Inferior parietal cortex (tissue), 1 donor: ENCODE measurements around the gene DYRK1A.

Source experiments
- DNase-seq: peaks from one replicate; pipeline ENCODE4 v3.0.0-alpha.2; 2016; ENCODE audit errors: extremely low spot score

The DYRK1A gene

DNA sequence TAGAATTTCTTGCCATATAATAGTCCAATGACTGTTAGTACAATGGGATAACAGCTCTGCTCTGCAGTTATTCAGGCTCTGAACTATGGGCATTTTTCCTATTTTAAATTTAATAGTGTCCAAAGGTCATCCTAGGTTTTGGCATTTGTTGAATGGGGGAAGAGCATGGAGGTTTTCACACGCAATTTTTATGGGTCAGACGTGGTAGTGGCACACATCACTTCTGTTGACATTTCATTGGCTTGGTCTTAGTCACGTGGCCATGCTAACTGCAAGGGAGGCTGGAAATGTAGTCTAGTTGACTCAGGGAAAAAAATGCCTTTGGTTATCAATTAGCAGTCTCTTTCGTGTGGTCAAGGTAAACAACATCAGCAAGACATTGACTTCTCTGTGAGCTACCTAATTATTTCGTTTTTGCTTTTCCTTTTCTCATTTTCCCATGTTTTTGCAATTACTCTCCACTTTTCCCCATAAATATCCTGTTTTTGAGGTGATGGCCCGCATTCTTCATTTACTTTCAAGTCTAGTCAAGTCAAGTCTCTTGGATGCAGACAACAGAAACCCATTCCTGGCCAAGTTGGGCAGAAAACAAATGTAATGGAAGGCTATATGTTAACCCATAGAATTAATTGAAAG is 82.8 kb downstream of the DYRK1A start:
- DNase-seq = no peak

DNA sequence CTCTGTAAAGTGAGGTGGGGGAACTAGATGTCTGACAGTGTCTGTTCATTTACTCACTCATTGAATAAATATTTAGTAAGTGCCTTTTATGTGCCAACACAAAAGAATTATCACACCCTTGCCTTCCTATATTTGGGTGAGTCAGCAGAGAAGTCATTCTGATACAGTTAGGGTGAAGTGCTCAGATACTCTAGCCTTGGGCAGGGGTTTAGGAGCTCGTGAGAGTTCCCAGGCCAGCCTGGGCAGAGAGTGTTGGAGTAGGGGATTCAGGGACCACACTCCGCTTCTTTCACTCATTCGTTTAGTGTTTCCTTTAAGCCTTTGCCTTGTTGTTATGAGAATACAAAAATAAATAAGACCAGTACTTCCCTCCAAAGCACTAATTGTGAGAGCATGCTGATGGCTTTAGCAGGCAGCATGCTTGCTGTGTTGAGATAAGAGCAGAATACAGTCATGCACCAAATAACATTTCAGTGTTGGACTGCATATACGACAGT is 83.9 kb downstream of the DYRK1A start:
- no peak for DNase-seq

DNA sequence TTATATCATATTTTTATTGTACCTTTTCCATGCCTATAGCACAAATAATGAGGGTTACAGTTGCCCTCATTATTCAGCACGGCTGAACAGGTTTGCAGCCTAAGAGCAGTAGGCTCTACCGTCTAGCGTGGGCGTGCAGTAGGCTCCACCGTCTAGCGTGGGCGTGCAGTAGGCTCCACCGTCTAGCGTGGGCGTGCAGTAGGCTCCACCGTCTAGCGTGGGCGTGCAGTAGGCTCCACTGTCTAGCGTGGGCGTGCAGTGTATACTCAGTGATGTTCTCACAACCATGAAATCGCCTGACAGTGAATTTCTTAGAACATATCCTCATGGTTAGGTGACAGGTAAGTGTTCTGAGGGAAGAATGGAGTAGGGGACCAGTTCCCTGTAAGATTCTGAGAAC is 84.9 kb downstream of the DYRK1A start:
- DNase-seq = no peak

DNA sequence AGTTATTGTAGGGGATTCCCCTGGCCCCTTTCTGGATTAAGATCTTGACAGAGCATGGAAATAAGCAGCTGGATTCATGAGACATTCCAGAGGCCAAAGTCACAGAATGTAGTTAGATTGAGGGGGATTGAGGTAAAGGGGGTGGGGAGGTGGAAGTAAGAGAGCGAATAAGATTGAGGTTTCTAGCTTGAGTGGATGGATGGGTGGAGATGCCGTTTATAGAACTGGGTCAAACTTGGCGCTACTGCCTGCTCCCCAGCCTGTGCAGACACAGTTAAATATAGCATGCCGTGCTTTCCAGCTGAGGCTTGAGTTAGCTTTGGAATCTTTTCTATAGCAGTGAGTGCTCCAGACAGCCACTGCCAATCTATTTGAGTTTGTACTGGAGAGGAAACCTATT is 85.7 kb downstream of the DYRK1A start:
- no peak for DNase-seq

DNA sequence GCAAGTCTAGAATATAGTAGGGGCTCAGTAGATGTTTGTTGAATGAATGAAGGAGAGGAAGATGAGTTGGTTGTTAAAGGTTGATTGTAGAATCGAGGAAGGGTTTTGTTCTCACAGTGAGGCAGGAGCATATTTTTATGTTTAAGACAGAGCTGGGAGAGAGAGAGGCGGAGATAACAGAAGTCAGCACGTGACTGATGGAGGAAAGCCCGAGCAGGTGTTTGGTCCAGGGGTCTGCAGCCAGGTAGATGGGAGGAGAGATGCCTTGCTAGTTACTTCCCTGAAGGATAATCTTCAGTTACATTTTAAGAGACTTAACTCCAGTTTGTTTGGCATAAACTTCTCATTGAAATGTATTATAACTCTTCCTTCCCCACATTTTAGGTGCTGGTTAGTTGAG is 86.8 kb downstream of the DYRK1A start:
- no peak for DNase-seq

DNA sequence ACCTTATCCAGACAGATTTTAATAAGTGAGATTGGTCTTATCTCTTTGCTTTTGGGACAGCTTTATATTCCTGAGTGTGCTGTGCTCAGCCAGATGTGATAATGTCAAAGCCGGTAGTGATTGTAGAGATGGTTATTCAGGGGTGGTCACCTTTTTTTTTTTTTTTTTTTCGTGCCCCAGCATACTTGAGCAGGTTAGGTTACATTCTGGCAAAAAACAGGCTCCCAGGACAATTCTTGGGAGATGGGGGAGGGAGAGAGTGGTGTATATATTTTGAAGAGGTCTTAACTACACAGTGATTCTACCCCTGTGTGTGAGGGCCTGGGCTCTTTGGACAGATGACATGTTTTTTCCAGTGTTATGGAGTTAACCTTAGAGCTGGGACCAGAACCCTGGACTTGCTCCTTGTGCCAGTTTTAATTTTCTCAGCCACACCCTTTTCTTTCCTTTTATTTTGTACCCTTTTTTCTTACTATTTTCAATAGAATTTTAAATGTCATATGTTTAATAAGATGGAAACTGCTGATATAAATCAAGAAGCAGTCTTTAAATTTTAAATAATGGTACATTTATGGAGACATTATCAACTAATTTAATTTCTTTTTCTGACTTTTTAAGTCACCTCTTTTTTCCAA is 88.4 kb downstream of the DYRK1A start:
- no peak for DNase-seq

DNA sequence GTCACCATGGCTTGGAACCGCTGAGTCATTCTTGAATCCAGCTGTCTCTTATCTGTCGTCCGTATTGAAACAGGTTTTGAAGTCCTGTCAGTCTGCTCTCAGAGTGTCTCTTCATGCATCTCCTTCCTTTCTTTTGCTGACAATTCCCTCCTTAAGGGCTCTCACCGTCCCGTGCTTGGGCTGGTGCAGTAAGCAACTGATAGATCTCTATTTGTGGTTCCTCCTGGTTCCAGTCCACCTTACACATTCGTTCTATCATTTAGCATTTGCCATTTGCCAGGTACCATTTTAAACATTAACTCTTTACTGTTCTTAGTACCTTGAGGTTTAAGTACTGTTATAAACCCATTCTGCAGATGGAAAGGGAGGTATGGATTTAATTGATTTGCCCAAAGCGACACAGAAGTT is 88.9 kb downstream of the DYRK1A start:
- DNase-seq = no peak

DNA sequence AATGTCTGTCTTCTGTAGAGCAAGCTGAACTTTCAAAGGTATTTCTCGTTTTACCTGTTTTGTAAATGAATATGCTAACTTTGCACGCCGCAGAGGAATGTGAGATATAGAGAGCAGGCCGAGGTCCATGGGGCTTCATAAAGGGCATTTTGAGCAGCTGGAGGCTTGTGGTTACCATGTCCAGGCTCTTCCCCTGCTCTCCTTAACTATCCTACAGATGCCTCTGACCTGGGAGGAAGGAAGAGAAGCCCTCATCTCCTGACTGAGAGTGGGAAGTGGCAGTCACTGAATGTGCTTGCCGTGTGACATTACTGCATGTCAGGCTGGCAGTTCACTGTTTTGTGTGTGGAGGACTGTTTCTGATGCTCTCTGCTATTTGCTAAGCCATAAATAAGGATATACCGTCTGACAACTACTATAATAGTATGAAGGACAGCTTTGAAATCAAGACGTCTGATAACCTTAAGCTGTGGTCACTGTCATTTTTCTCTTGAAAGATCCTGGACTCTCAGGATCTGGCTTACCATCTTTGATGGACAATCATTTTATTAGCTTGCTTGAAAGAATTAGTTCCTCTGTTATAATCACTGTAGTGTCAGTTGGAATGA is 92.2 kb downstream of the DYRK1A start:
- DNase-seq = no peak

DNA sequence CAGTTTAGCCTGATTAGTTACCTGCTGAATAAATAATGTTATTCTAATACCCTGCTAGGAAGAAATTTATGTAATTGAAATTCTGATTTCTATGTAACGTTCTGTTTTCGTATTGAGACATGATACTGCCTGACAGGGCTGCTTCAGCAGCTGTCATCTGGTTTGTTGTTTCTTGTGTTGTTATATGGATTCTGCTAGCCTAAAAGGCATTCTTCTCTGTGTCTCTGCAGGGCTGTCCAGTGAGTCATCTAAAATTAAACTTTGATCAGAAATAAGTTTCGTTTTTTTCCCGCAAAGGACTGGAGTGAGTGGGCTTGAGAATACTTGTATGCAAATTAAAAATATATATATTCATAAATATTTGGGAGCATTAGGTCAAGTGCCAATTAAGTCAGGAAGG is 93.0 kb downstream of the DYRK1A start:
- DNase-seq = no peak

DNA sequence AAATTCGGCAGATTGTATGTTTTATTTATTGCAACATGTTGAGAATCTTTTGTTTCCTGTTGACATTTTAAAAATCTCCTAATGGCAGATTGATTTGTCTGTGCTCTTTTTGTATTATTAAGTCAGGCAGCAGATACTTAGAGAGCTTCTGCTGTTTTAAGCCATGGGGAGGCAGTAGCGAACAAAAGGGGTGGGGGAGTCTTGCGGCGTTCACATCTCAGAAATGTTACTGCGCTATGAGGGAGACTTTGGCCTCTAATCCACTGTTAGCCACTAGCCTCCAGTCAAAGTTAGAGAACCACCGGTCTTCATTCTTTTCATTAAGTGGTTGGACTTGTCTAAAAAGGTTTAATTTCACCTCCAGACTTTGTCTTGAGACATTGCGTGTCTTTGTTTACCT is 93.6 kb downstream of the DYRK1A start:
- DNase-seq = no peak

DNA sequence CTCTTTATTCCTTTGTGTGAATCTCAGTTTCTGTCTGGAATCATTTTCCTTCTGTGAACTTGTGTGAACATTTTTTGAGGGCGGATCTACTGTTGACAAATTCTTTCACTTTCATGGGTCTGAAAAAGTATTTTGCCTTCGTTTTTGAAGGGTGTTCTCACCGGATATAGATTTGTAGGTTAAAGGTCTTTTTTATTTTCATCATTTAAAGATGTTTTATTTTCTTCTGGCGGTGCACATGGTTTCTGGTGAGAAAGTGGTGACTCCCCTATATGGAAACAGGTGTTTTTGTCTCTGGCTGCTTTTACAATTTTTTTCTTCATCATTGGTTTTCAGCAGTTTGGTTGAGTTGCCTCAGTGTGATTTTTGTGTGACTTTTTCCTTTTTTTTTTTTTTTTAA is 94.9 kb downstream of the DYRK1A start:
- DNase-seq = no peak

DNA sequence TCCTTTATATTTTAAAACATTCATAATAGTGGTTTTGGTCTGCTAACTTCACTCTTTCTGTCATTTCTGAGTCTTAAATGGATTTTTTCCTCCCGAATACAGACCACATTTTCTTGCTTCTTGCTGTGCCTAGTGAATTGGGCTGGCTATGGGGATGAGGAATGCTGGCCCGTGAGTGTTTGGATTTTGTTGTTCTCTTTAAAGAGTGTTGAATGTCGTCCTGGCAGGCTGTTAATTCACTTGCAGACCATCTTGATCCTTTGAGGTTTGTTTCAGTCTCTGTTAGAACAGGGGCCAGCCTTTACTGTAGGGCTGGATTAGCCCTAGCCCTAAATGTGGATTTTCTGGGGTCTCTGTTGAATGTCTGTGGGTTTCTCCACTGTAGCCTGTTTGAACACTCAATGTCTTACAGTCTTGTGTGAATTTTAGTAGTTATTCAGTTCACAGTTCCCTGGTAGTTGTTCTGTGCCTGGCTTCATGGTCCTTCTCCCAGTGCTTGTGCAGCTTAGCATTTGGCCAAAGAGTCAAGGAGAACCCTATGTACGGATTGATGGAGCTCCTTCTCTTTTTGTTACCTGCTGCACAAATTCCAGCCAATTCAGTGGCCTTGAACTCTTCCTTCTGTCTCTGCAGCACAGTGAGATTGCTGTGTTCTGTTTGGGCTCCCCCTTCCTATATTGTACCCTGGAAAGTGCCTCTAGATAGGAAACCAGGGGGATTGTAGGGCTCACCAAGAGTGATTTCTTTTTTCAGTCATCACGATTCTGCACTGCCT is 95.7 kb downstream of the DYRK1A start:
- no peak for DNase-seq

DNA sequence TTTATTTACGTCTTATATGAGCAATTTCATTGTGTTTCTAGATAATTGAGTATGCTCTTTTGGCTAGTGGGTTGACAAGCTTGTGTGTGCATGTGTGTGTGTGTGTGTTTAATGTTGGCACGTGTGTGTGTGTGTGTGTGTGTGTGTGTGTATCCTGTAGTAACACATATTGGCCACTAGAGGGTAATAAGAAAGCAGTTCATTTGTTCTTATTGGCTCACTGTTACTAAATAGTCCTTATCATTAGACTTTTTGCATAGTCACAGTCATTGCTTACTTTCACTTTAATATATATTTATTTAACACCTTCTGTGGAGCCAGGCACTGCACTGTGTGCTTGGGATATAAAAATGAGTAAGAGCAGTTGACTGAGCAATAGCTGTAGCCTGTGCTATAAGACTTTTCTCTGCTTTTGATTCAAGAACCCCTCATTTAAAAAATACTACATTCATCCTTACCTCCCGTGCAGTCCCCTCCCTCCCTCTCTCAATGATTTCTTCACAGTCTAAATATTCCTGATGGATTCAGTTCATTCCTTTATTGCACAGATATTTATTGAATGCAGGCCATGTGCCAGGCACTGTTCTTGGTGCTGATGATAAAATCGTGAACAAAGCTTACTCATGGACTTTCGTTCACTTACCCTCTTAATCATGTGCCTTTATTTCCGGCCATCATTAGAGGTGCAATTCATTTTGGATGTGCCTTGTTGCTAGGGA is 96.7 kb downstream of the DYRK1A start:
- no peak for DNase-seq

DNA sequence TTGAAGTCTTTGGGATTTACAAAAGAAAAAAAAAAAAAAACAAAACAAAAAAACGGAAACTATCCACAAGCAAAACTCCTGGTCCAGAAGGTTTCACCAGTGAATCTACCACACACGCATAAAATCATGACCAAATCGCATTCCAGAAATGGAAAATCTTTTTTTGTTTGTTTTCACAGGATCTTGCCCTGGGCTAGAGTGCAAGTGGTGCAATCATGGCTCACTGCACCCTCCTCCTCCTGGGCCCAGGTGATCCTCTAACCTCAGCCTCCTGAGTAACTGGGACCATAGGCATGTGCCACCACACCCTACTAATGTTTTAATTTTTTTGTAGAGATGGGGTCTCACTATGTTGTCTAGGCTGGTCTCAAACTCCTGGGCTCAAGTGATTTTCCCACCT is 100.5 kb downstream of the DYRK1A start:
- no peak for DNase-seq

DNA sequence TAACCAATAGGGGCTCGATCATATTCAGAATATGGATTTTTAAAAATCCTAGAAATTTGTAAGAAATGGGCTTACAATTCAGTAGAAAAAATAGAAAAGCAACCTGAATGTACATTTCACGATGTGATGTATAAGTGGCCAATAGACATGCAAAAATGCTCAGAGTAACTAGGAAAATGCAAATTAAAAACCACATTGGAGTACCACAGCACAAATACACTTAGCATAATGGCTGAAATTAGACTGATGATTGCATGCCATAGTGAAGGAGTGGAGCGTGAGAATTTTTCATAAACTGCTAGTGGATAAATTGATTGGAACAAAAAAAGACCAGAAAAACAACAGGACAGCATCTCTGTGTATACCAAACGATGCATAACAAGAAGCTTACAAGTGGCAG is 102.3 kb downstream of the DYRK1A start:
- DNase-seq = no peak

DNA sequence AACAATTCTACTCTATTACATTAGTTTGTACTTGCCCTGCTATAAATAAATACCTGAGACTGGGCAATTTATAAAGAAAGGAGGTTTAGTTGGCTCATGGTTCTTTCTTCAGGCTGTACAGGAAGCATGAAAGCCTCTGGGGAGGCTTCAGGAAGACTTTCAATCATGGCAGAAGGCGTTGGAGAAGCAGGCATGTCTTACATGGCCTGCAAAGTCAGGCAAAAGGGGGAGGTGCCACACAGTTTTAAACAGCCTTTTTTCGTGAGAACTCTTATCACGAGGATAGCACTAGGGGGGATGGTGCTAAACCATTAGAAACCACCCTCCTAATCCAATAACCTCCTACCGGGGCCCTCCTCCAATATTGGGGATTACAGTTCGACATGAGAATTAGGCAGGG is 102.9 kb downstream of the DYRK1A start:
- DNase-seq = no peak

DNA sequence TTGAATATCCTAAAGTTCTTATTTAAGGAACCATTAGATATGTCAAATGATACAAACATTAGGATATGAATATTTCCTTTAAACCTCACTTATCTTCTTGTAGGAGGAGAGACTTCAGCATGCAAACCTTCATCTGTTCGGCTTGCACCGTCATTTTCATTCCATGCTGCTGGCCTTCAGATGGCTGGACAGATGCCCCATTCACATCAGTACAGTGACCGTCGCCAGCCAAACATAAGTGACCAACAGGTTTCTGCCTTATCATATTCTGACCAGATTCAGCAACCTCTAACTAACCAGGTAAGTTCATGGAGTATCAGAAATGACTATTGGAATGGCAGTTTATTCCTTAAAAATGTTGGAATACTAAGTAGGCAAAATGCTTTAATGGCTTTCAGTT is 106.0 kb downstream of the DYRK1A start:
- no peak for DNase-seq

DNA sequence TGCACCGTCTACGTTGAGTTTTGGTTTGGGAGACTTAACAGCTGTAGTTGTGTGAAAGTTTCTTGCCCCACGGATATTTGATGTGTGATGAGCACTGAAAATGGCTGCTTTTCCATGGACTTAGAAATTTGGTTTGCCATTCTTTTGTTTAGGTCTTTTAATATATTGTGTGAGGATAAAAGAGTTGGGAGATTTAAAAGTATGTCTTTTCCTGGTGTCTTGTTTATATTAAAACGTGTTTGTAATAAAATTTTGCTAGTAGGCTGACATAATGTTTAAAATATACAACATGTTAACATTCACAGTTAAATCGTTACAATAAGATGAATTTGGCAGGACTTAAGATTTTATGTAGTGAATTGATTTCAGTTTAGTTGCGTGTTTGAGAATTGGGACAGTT is 106.9 kb downstream of the DYRK1A start:
- DNase-seq = no peak

DNA sequence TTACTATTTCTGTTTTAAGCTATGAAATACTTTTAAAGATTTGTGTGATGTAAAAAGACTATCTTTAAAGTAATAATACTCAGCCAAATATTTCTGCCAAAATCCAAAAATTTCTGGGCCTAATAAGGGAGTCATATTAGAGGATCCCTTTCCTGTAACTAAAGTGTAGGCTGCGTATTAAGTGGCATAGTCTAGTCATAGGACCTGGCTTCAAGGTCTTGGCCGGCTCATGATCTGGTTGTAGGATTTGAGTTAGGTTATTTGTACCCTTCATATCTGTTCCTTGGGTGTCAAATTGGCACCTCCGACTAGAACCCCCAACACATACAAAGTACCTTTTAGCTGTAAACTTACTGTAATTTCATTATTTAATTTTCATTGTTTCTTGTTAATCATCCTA is 107.8 kb downstream of the DYRK1A start:
- DNase-seq = no peak

DNA sequence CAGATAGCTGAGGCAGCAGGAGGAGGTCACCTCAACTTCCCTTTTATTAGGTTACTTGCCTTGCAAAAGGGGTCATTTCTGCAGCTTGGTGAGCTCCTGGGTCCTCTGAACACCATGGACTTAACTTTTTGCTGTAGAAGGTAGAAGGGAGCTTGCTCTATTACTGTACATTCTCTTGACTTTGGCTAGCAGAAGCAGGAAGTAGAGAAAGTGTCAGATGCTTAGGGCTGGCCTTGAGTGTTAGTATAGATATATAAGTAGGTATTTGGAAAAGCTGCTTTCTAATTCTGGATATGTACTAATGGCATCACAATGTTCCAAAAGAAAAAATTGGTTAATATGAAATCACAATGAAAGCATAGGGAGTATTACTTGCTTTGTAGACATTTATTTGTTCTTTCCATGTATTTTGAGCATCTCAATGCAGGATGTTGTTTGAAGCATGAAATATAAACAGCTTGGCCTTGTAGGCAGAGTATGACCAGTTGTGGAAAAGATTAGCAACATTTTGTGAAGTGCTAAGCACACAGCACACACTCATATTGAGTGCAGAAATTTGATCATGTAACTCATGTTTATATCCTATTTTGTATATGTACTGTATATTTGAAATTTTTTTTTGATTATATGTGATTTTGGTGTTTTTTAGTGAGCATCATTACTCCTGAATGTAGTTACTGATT is 108.8 kb downstream of the DYRK1A start:
- no peak for DNase-seq

DNA sequence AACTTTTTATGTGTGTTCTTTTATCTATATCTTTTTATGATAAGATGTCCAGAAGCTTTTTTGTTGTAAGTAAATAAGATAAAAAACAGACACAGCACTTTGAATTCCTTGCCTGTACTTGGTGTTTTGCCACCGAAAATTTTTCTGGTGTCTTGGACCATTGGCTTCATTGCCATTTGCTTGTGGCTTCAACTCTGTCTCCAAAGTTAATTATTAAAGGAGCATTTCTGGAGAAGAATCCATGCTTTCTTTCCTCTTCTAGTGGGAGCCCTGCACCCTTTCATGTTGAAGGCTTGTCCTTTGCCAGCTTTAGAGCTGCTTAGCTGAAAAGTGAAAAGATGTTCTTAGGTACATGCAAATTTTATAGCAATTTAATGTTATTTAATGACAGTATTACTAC is 112.2 kb downstream of the DYRK1A start:
- DNase-seq = no peak
